ENCODE results near the gene CACNA1C. TPM values are rescaled to one million over a fixed set of nuclear protein-coding genes. Genes with fewer than 3 reads are reported as not detected.

The CACNA1C gene
- total RNA-seq, 1 donor from 2014 or later: 7.3 TPM

Other genes with a start within 250 kb of the CACNA1C start
- gene LRTM2, start 232.4 kb upstream of the CACNA1C start, total RNA-seq: not detected
- gene CACNA2D4, start 134.3 kb upstream of the CACNA1C start, total RNA-seq: 0.52 TPM
- 3.7 TPM for gene DCP1B, start 48.5 kb upstream of the CACNA1C start, total RNA-seq

Measured in skeletal muscle tissue (tissue), 1 donor.